GM21381 (cell line): ENCODE results near the gene MDK.

ENCODE experiments used
- ATAC-seq: cut with Tn5 transposase; IDR thresholded peaks from one replicate; pipeline ENCODE4 v1.9.1; 2021; ENCODE audit warnings: mild to moderate bottlenecking, moderate library complexity; ENCODE audit not compliant: unreplicated experiment

The MDK gene

GRCh38 chr11:46381048-46381818, at the start of gene MDK:
TSS of gene MDK (plus strand) at chr11:46381669. CDS start at chr11:46382058, 389 bp downstream.
- no peak for ATAC-seq

DNA sequence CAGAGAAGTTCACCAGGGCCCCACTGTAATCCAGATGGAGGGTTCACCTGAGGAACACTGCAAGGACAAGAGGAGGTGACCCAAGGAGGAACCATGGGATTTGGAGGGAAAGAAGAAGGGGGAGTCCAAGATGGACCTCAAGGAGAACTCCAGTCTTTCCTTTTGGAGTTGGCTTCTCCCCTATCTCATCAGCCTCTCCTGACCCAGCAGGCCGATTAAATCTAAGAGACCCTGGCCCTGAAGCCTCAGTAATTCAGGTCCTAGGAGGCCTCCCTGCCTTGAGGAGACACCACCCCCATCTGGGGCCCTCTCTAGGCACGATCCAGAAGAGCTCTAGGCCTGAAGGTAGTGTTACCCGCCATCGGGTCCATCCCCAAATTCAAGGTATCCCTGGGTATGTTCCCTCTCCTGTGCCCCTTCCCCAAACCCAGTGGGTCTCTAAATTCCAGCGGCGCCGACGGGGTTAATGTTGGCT, 49.3 kb upstream of the MDK start:
- no peak for ATAC-seq

DNA sequence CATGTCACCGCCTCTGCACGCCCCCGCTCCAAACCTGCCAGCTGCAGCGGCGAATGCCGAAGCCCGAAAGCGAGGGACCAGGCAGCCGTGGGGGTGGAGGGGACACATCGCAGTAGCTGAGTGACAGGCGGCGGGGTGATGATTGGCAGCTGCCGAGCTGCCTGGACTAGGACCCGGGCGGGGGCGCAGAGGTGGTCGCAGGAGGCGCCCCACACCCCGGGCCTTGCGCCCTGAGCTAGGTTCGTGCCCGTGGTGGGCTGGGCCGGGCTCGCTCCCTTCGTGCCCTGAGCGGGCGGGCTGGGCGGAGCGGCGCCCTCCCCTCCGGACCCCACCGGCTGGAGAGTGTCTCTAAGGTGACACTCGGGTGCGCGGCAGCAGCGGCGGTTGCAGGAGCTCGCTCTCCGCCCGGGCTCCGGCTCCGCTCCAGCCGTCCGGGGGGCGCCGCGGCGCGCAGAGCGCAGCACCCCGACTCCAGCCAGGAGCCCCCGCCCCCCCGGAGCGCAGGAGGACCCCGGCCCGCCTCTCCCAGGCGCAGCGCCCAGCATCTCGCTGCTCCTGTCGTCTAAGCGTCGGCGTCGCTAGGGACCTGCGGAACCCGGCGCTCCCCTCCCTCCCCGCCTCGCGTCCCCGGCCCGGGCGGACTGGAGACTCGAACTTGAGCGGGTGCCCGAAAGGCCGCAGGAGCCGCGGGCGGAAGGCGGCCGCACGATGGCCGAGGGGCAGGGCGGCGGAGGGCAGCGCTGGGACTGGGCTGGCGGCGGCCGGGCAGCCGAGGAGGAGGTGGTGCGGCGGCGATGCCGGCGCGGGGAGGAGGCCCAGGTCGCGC, 48.7 kb upstream of the MDK start:
- no peak for ATAC-seq

DNA sequence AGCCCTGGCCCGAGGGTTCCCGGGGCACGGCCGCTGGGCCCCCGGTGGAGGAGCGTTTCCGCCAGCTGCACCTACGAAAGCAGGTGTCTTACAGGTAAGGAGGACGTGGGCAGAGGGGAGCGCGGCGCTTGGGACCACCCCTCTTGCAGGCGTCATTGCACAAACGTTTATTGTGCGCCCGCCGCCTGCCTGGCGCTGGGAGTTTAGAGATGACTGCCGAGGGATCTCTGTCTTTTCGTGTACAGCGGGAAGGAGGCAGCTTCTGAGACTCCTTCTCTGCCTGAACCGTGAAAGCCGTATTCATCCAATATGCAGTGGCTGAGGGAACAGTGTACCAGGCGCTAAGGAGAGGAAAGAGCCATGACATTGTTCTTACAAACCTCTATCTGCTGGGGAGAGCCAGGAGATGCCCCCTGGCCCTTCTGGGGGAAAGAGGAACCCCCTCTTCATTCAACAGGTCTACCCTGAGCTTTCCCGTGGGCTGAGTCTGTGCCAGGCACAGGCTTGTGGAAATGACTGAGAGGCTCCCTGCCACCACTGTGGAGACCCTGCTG, 48.0 kb upstream of the MDK start:
- no peak for ATAC-seq

GRCh38 chr11:46334211-46334610, 47.3 kb upstream of the MDK start:
- ATAC-seq, result no peak

DNA sequence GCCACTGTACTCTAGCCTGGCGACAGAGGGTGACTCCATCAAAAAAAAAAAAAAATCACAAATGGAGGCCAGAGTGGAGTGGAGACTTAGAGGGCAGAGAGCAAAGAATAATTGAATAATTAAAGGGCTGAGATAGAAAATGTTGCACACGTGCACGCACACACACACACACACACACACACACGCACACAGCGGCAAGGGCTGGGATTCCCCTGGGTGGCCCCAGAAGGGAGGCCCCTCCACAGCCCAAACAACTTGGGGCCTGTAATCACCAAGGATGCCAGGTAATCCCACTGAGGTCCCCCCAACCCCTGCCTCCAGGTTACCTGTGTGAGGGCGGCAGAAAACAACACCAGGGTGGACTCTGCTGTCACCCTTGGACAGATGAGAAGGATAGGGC, 46.2 kb upstream of the MDK start:
- ATAC-seq, result no peak

GRCh38 chr11:46335890-46336562, 45.4 kb upstream of the MDK start:
- ATAC-seq, result no peak

DNA sequence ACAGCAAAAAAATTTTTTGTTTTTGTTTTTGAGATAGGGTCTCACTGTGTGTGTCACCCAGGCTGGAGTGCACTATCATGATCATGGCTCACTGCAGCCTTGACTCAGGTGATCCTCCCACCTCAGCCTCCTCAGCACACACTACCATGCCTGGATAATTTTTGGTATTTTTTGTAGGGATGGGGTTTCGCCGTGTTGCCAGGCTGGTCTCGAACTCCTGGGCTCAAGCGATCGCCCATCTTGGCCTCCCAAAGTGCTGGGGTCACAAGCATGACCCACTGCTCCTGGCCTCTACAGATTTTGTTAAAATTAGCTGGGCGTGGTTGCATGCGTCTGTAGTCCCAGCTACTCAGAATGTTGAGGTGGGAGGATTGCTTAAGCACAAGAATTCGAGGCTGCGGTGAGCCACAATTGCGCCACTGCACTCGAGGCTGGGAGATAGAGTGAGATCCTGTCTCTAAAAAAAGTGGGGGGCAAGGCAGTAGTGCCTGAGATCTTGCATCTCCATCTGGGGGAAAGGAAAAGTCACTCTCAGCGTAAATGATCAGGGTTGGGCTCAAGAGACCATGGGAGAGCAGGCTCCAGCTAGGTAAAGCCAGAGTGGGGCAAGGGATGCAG, 44.8 kb upstream of the MDK start:
- ATAC-seq, result no peak

GRCh38 chr11:46337626-46338345, 43.7 kb upstream of the MDK start:
- no peak for ATAC-seq

DNA sequence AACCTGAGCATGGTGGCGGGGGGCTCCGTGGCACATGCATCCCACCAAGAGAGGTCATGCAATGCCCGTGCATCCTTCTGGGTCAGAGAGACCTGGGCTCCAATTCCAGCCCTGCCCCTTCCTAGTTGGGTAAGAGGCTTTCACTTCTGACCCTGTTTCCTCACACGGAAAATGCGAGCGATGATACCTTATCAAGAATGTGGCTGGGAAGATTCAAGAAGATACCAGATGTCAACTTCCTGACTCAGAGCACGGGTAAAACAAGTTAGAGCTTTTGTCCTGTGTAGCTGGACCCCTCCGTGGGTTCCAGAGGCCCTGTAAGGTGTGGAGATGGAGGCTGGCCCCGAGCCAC, 42.9 kb upstream of the MDK start:
- no peak for ATAC-seq

- no peak for ATAC-seq
Observed at GRCh38 chr11:46338988-46339666, 42.3 kb upstream of the MDK start.

- ATAC-seq, result no peak
Observed at GRCh38 chr11:46339816-46340215, 41.7 kb upstream of the MDK start.

- no peak for ATAC-seq
Observed at GRCh38 chr11:46341454-46341853, 40.0 kb upstream of the MDK start.

GRCh38 chr11:46342239-46342638, 39.2 kb upstream of the MDK start:
- no peak for ATAC-seq

GRCh38 chr11:46343520-46343919, 37.9 kb upstream of the MDK start:
- ATAC-seq, result no peak

DNA sequence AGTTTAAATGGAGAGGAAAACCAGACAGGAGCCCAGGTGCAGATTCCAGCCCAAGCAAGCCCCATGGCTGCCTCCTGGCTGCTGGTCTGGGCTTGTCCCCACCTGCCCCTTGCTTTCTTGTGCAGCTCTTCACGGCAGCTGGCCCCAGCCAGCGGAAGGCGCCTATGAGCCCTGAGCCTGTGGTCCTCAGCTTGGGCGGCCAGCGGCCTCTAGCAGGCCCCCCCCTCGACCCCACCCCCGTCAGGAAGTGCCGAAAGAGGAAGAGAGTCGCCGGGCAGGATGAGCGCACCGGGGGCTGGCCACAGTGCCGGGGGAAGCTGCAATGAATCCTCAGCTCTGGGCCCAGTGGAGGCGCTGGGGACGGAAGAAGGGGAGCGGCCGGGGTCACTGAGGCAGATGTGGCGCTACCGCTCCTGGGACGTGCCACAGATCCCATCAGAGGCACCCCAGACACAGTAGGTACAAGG, 36.3 kb upstream of the MDK start:
- no peak for ATAC-seq

DNA sequence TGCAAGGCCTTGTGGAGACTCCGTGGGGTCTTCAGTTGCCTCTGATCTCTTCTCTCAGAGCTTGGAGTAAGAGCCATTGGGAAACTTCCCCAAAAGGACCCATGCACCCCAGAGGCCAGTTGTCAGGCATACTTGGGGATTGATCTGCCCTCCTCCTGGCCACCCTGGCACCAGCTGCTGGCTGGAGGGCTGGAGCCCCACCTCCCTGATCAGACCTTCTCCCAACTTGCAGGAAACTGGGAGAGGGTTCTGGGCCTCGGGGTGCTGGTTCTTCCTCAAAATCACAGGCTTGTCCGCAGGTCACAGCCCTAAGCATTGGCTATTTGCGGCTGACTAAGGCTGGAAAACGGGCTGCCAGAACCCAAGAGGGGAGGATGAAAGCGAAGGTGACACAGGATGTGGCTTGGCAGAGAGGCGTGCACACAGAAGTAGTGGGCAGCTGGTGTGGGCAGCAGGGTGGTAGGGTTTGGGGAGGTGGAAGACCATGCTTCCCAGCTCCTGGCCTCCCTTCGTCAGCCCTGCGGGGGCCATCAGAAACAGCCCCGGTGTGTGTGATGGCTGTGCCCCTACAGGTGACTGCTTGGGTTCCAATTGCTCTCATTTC, 35.5 kb upstream of the MDK start:
- no peak for ATAC-seq

DNA sequence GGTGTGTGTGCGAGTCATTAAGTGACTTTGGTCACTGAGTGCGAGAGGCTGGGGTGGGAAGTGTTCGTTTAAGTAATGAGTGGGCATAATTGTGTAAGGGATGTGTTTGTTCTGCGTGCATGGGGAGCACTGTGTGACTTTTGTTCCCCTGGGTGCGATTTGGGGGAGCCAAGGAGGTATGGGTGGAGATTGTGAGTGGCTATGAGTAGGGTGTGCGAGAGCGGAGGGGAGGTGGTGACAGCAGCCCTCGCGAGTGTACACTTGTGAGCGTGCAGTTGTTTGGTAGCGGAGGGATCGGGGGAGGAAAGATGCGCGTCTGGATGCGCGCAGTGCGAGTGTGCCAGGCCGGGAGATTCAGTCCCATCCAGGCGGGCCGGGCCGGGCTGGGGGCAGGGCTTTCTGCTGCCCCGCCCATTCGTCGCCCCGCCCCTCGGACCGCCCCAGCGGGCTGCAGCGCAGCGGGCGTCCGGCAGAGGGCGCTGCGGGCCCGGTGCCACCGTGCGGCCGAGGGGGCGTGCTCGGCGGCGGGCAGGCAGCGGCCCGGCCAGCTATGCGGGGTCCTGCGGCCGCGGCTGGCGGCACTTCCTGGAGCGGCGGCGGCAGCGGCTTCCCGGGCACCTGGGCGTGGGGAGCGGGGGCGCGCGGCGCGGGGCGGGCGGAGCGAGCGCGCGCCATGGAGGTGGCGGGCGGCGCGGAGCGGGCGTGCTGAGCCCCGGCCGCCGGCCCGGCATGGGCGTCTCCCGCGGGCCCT, 34.4 kb upstream of the MDK start, which contains the start of gene DGKZ:
Gene DGKZ, plus strand, starts transcription at position 578 of the 751 bp plus-strand sequence. CDS start 197 bp downstream, outside the sequence.
- peak; percentile 64 for ATAC-seq
